Chondrocyte (in vitro differentiated cells): ENCODE measurements around the gene CRLF3. TPM values are rescaled to one million over a fixed set of nuclear protein-coding genes. Genes with fewer than 3 reads are reported as not detected.
A peak's percentile ranks its signal among the peaks of the same experiment; 100 is the strongest.
"Not testable (repeated sequence)": the region's sequence is repeated elsewhere in the genome, so short reads cannot be mapped to it uniquely, and the experiment has no call there.

Experiments
- DNase-seq: peaks from one replicate; pipeline ENCODE4 v3.0.0; 2021; ENCODE audit warnings: mixed read lengths, low spot score
- H3K27ac Mint-ChIP-seq: one replicate; pipeline ENCODE4 v1.8.0; 2021; ENCODE audit warnings: mild to moderate bottlenecking, moderate library complexity, mixed read lengths; ENCODE audit not compliant: unreplicated experiment
- H3K27me3 Mint-ChIP-seq: 2 replicates; pipeline ENCODE4 v1.8.0; 2021; ENCODE audit warnings: low read depth, mixed read lengths
- H3K36me3 Mint-ChIP-seq: 2 replicates; pipeline ENCODE4 v1.8.0; 2021; ENCODE audit warnings: low read depth, mixed read lengths
- H3K4me1 Mint-ChIP-seq: 2 replicates; pipeline ENCODE4 v1.8.0; 2021; ENCODE audit warnings: low read depth, mild to moderate bottlenecking, mixed read lengths
- H3K4me3 Mint-ChIP-seq: one replicate; pipeline ENCODE4 v1.8.0; 2021; ENCODE audit warnings: mild to moderate bottlenecking, moderate library complexity, mixed read lengths; ENCODE audit not compliant: unreplicated experiment
- H3K9me3 Mint-ChIP-seq: 2 replicates; pipeline ENCODE4 v1.8.0; 2021; ENCODE audit warnings: low read depth, mixed read lengths
- CTCF ChIP-seq: fragments of 200-600 bp; sonication (generic); IDR thresholded peaks from 2 replicates; pipeline ENCODE4 v1.5.0; 2021; ENCODE audit warnings: antibody characterized with exemption, mild to moderate bottlenecking, moderate library complexity
- total RNA-seq: library from RNA; stranded (reverse); gene quantifications from 3 replicates; pipeline ENCODE4 v1.2.1, GENCODE V29; 2021

The CRLF3 gene
- total RNA-seq, 1 donor from 2014 or later, result 7.7 TPM

DNA sequence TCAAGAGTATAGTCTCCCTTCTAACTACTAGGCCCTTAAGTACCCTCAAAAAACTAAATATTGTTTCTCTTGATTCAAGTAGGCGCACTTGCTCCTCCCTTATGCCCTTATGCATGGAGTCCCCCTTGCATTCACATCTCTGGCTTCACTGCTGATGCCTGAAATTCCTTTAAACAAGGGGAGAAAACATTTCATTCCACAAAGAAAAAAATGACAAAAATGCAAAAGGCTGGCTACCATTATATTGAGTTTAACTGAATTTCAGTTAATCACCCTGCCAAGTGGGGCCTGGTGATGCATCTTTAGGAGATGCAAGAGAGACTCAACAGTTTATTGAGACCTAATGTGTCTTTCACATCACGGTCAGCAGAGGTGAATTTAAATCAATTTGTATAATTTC, 35.6 kb downstream of the CRLF3 start:
- Mint-ChIP-seq H3K27ac (peak overlapping the region; percentile 56), H3K36me3 (peaks cover 15% of the 10 kb centered on the region), H3K4me3 (no peak overlapping the region)

GRCh38 chr17:30782206-30782605, 42.3 kb downstream of the CRLF3 start:
- no peaks in the 10 kb centered on the region for H3K9me3 Mint-ChIP-seq
- H3K27ac Mint-ChIP-seq, result no peak overlapping the region
- peaks cover 4% of the 10 kb centered on the region for H3K4me1 Mint-ChIP-seq
- H3K27me3 Mint-ChIP-seq, result no peaks in the 10 kb centered on the region
- no peak overlapping the region for H3K4me3 Mint-ChIP-seq
- no peak for DNase-seq
- H3K36me3 Mint-ChIP-seq, result peaks cover 14% of the 10 kb centered on the region
- TF ChIP-seq CTCF, result no peak

More for the DNA sequence above, 35.6 kb downstream of the CRLF3 start:
- H3K27me3 Mint-ChIP-seq, result no peaks in the 10 kb centered on the region
- TF ChIP-seq CTCF, result no peak
- peaks cover 22% of the 10 kb centered on the region for H3K4me1 Mint-ChIP-seq
- DNase-seq, result no peak
- no peaks in the 10 kb centered on the region for H3K9me3 Mint-ChIP-seq

DNA sequence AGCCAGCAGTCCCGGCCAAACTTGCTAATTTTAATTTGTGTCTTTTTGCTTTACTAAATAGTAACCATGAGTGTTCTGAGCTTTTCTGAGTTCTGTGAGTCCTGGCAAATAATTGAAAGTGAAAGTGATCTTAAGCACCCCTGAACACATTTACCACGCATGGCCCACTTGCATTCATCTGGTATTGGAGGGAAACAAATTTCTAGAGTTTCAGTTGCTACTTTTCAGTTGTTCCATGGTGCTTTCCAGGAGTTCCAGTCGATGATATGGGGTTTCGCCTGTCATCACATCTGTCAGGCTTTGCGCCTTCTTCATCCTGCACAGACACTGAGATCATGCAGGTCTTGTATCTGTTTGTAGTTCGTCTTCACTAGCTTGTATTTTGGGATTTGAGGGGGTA, 44.1 kb downstream of the CRLF3 start:
- DNase-seq, result no peak
- Mint-ChIP-seq H3K4me3 (no peak overlapping the region), H3K27ac (no peak overlapping the region), H3K36me3 (peaks cover 14% of the 10 kb centered on the region), H3K4me1 (peaks cover 4% of the 10 kb centered on the region), H3K9me3 (no peaks in the 10 kb centered on the region), H3K27me3 (no peaks in the 10 kb centered on the region)
- no peak for TF ChIP-seq CTCF

- DNase-seq, H3K9me3 Mint-ChIP-seq, H3K4me1 Mint-ChIP-seq, H3K27me3 Mint-ChIP-seq, H3K4me3 Mint-ChIP-seq, H3K27ac Mint-ChIP-seq: not testable (repeated sequence)
- peaks cover 14% of the 10 kb centered on the region for H3K36me3 Mint-ChIP-seq
Measured at GRCh38 chr17:30768771-30769170, 55.7 kb downstream of the CRLF3 start.

GRCh38 chr17:30767641-30768404, 56.7 kb downstream of the CRLF3 start:
- H3K4me3 Mint-ChIP-seq, H3K27me3 Mint-ChIP-seq, DNase-seq, H3K4me1 Mint-ChIP-seq, H3K9me3 Mint-ChIP-seq: not testable (repeated sequence)
- peak overlapping the region; percentile 51 for H3K27ac Mint-ChIP-seq
- peaks cover 14% of the 10 kb centered on the region for H3K36me3 Mint-ChIP-seq

GRCh38 chr17:30761060-30761459, 63.4 kb downstream of the CRLF3 start:
- H3K36me3 Mint-ChIP-seq, result peaks cover 2% of the 10 kb centered on the region
- no peak overlapping the region for H3K27ac Mint-ChIP-seq
- H3K4me1 Mint-ChIP-seq, result no peaks in the 10 kb centered on the region

DNA sequence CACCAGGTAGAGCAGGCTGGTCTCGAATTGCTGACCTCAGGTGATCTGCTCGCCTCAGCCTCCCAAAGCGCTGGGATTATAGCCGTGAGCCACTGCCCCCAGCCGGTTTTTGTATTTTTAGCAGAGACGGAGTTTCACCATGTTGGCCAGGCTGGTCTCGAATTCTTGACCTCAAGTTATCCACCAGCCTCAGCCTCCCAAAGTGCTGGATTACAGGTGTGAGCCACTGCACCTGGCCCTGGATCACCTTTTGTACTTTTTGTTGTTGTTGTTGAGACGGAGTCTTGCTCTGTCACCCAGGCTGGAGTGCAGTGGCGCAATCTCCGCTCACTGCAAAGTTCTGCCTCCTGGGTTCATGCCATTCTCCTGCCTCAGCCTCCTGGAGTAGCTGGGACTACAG, 71.2 kb downstream of the CRLF3 start:
- not testable (repeated sequence) for H3K27ac Mint-ChIP-seq, DNase-seq, H3K36me3 Mint-ChIP-seq

More at GRCh38 chr17:30761060-30761459, 63.4 kb downstream of the CRLF3 start:
- no peak for TF ChIP-seq CTCF
- H3K4me3 Mint-ChIP-seq, result no peak overlapping the region
- no peaks in the 10 kb centered on the region for H3K27me3 Mint-ChIP-seq
- DNase-seq, result no peak
- no peaks in the 10 kb centered on the region for H3K9me3 Mint-ChIP-seq

DNA sequence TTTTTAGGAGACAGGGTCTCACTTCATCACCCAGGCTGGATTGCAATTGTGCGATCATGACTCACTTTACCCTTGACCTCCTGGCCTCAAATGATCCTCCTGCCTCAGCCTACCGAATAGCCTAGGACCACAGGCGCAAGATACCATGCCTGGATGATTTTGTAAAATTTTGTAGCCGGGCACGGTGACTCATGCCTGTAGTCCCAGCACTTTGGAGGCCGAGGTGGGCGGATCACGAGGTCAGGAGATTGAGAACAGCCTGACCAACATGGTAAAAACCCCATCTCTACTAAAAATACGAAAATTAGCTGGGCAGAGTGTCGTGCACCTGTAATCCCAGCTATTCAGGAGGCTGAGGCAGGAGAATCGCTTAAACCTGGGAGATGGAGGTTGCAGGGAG, 73.5 kb downstream of the CRLF3 start:
- H3K9me3 Mint-ChIP-seq, H3K27ac Mint-ChIP-seq, DNase-seq, H3K4me1 Mint-ChIP-seq, H3K4me3 Mint-ChIP-seq, H3K27me3 Mint-ChIP-seq: not testable (repeated sequence)
- H3K36me3 Mint-ChIP-seq, result peaks cover 13% of the 10 kb centered on the region

More for the DNA sequence above, 71.2 kb downstream of the CRLF3 start:
- not testable (repeated sequence) for H3K27me3 Mint-ChIP-seq, H3K4me1 Mint-ChIP-seq, H3K9me3 Mint-ChIP-seq, H3K4me3 Mint-ChIP-seq

DNA sequence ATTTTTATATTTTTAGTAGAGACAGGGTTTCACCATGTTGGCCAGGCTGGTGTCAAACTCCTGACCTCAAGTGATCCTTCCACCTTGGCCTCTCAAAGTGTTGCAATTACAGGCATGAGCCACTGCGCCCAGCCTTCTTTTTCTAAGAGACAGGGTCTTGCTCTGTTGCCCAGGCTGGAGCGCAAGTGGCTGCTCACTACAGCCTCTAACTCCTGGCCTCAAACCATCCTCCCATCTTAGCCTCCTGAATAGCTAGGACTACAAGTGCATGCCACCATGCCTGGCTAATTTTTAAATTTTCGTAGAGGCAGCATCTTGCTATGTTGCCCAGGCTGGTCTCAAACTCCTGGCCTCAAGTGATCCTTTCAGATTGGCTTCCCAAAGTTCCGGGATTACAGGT, 76.9 kb downstream of the CRLF3 start:
- H3K4me1 Mint-ChIP-seq, H3K9me3 Mint-ChIP-seq, H3K4me3 Mint-ChIP-seq, DNase-seq, H3K27me3 Mint-ChIP-seq, H3K27ac Mint-ChIP-seq: not testable (repeated sequence)
- H3K36me3 Mint-ChIP-seq, result peaks cover 12% of the 10 kb centered on the region
